Measurements from ENCODE around the gene CDK14. TPM values are rescaled to one million over a fixed set of nuclear protein-coding genes. Genes with fewer than 3 reads are reported as not detected.

CDK14 gene
- total RNA-seq, result 39.1 and 54.8 TPM in 2 replicates

GRCh38 chr7:90595801-90596670, at the start of gene CDK14:
Gene CDK14, plus strand, starts transcription at chr7:90596321. Its CDS starts 307 bp downstream, at chr7:90596628.
- peak; percentile 26 for TF ChIP-seq CTCF (IDR thresholded peaks at IDR 0.05; ENCODE audit: extremely low read depth, low read depth, low read length)
- Histone ChIP-seq H3K27me3 (ENCODE audit: insufficient read depth, low read length) (no peaks in the 10 kb centered on the region), H3K9me3 (ENCODE audit: low read depth, low read length) (no peaks in the 10 kb centered on the region), H3K36me3 (ENCODE audit: insufficient read depth, low read length) (no peaks in the 10 kb centered on the region), H4K20me1 (ENCODE audit: insufficient read depth, low read length) (peaks cover 8% of the 10 kb centered on the region), H3K27ac (ENCODE audit: low read depth, low read length) (peak within 1 kb of the TSS; percentile 78), H3K79me2 (ENCODE audit: insufficient read depth, low read length) (peaks cover 42% of the 10 kb centered on the region), H3K4me2 (ENCODE audit: insufficient read depth, low read length) (peak within 1 kb of the TSS; percentile 95), H2AFZ (ENCODE audit: low read length) (peak within 1 kb of the TSS; percentile 88), H3K4me3 (ENCODE audit: insufficient read depth, low read length) (peak within 1 kb of the TSS; percentile 94), H3K4me1 (ENCODE audit: insufficient read depth, low read length) (peaks cover 25% of the 10 kb centered on the region)
- DNase-seq (ENCODE audit: insufficient read length, low spot score, missing footprints), result peak; percentile 98

- no peaks in the 10 kb centered on the region for H3K9me3 ChIP-seq (ENCODE audit: low read depth, low read length)
- no peak for DNase-seq (ENCODE audit: insufficient read length, low spot score, missing footprints)
- no peak overlapping the region for H3K4me3 ChIP-seq (ENCODE audit: insufficient read depth, low read length)
- H3K36me3 ChIP-seq (ENCODE audit: insufficient read depth, low read length), result no peaks in the 10 kb centered on the region
- H3K27me3 ChIP-seq (ENCODE audit: insufficient read depth, low read length), result no peaks in the 10 kb centered on the region
- no peak for TF ChIP-seq CTCF (IDR thresholded peaks at IDR 0.05; ENCODE audit: extremely low read depth, low read depth, low read length)
- no peaks in the 10 kb centered on the region for H3K4me1 ChIP-seq (ENCODE audit: insufficient read depth, low read length)
- no peak overlapping the region for H3K4me2 ChIP-seq (ENCODE audit: insufficient read depth, low read length)
- no peak overlapping the region for H3K27ac ChIP-seq (ENCODE audit: low read depth, low read length)
- no peaks in the 10 kb centered on the region for H3K79me2 ChIP-seq (ENCODE audit: insufficient read depth, low read length)
- peak overlapping the region; percentile 83 for H2AFZ ChIP-seq (ENCODE audit: low read length)
- no peaks in the 10 kb centered on the region for H4K20me1 ChIP-seq (ENCODE audit: insufficient read depth, low read length)
Measured at GRCh38 chr7:90551036-90551435, 45.1 kb upstream of the CDK14 start.

- TF ChIP-seq CTCF (IDR thresholded peaks at IDR 0.05; ENCODE audit: extremely low read depth, low read depth, low read length), result peak; percentile 41
- no peaks in the 10 kb centered on the region for H3K4me1 ChIP-seq (ENCODE audit: insufficient read depth, low read length)
- no peaks in the 10 kb centered on the region for H3K36me3 ChIP-seq (ENCODE audit: insufficient read depth, low read length)
- no peak overlapping the region for H3K27ac ChIP-seq (ENCODE audit: low read depth, low read length)
- H3K27me3 ChIP-seq (ENCODE audit: insufficient read depth, low read length), result no peaks in the 10 kb centered on the region
- no peak overlapping the region for H3K4me3 ChIP-seq (ENCODE audit: insufficient read depth, low read length)
- no peak overlapping the region for H2AFZ ChIP-seq (ENCODE audit: low read length)
- H3K4me2 ChIP-seq (ENCODE audit: insufficient read depth, low read length), result no peak overlapping the region
- DNase-seq (ENCODE audit: insufficient read length, low spot score, missing footprints), result peak; percentile 8
- no peaks in the 10 kb centered on the region for H3K9me3 ChIP-seq (ENCODE audit: low read depth, low read length)
- H4K20me1 ChIP-seq (ENCODE audit: insufficient read depth, low read length), result no peaks in the 10 kb centered on the region
- H3K79me2 ChIP-seq (ENCODE audit: insufficient read depth, low read length), result no peaks in the 10 kb centered on the region
Measured at GRCh38 chr7:90552521-90552920, 43.6 kb upstream of the CDK14 start.

GRCh38 chr7:90560730-90561129, 35.4 kb upstream of the CDK14 start:
- H3K36me3 ChIP-seq (ENCODE audit: insufficient read depth, low read length), result no peaks in the 10 kb centered on the region
- H3K27me3 ChIP-seq (ENCODE audit: insufficient read depth, low read length), result no peaks in the 10 kb centered on the region
- H3K27ac ChIP-seq (ENCODE audit: low read depth, low read length), result no peak overlapping the region
- no peak overlapping the region for H3K4me3 ChIP-seq (ENCODE audit: insufficient read depth, low read length)
- TF ChIP-seq CTCF (IDR thresholded peaks at IDR 0.05; ENCODE audit: extremely low read depth, low read depth, low read length), result no peak
- H3K9me3 ChIP-seq (ENCODE audit: low read depth, low read length), result no peaks in the 10 kb centered on the region
- no peak overlapping the region for H3K4me2 ChIP-seq (ENCODE audit: insufficient read depth, low read length)
- no peaks in the 10 kb centered on the region for H3K4me1 ChIP-seq (ENCODE audit: insufficient read depth, low read length)
- H3K79me2 ChIP-seq (ENCODE audit: insufficient read depth, low read length), result no peaks in the 10 kb centered on the region
- H4K20me1 ChIP-seq (ENCODE audit: insufficient read depth, low read length), result no peaks in the 10 kb centered on the region
- no peak overlapping the region for H2AFZ ChIP-seq (ENCODE audit: low read length)
- peak; percentile 84 for DNase-seq (ENCODE audit: insufficient read length, low spot score, missing footprints)
